HCT116 (cell line): ENCODE measurements around the gene IFIT5. TPM values are rescaled to one million over a fixed set of nuclear protein-coding genes. Genes with fewer than 3 reads are reported as not detected.
A peak's percentile ranks its signal among the peaks of the same experiment; 100 is the strongest.

Experiments
- ATAC-seq: fragments of 200-7000 bp; cut with Tn5 transposase; 2 replicates; pipeline ENCODE4 v1.9.1; 2020; ENCODE audit warnings: mild to moderate bottlenecking, moderate library complexity
- Bru-seq: library from RNA; stranded (reverse); fragments of 400-500 nt; gene quantifications from one replicate; lab custom pipeline; 2021; lab: Mats Ljungman, UMichigan
- BruChase-seq, 2 experiments: library from RNA; stranded (reverse); fragments of 400-500 nt; gene quantifications; one replicate each; lab custom pipeline; 2021; lab: Mats Ljungman, UMichigan
- BruUV-seq: library from RNA; stranded (reverse); fragments of 400-500 nt; replicated peaks from 2 replicates; lab custom pipeline; 2021; lab: Mats Ljungman, UMichigan
- CTCF ChIA-PET: fragments of 300-600 bp; sonication (Branson Sonifier 250); formaldehyde crosslinking; loops from one replicate; lab custom pipeline; 2021; ENCODE audit warnings: antibody characterized with exemption; lab: Charles Lee
- POLR2A ChIA-PET: fragments of 300-600, 350-600 bp; sonication (Branson Sonifier 250); formaldehyde crosslinking; loops from one replicate; lab custom pipeline; 2021; ENCODE audit warnings: antibody characterized with exemption; lab: Charles Lee
- RAD21 ChIA-PET, 2 experiments: fragments of 300-600 bp; sonication (Branson Sonifier 250); formaldehyde crosslinking; loops; one replicate each; lab custom pipeline; 2023; ENCODE audit warnings: low total read pairs in 2 of 2; ENCODE audit not compliant: uncharacterized antibody in 2 of 2, unreplicated experiment in 2 of 2, low non-redundant PET in 1 of 2; lab: Charles Lee
- DNase-seq: peaks from one replicate; pipeline ENCODE4 v3.0.0-alpha.2; 2010; ENCODE audit warnings: low read depth, low spot score
- H2AFZ ChIP-seq: fragments of 200-600 bp; shearing (Covaris generic), sonication (generic); 2 replicates; pipeline ENCODE4 v1.6.1; 2017; ENCODE audit warnings: low read depth, mixed run types, mixed read lengths, antibody characterized with exemption, low read length; ENCODE audit not compliant: poor library complexity, severe bottlenecking
- H3K27ac ChIP-seq: 2 replicates; pipeline ENCODE4 v1.5.1; 2012; ENCODE audit warnings: low read depth, low read length
- H3K27me3 ChIP-seq: fragments of 200-600 bp; sonication (generic); 2 replicates; pipeline ENCODE4 v1.6.1; 2016; ENCODE audit warnings: mixed run types, low read length, mixed read lengths; ENCODE audit not compliant: insufficient read depth
- H3K36me3 ChIP-seq, 2 experiments: fragments of 200-500 bp in 1 of 2; fragments of 200-600 bp in 1 of 2; sonication (Bioruptor generic) in 1 of 2; sonication (generic) in 1 of 2; 2 replicates each; pipeline versions ENCODE4 v1.5.1 to v1.6.1; 2014 to 2016; ENCODE audit warnings: low read length in 2 of 2, inconsistent platforms in 1 of 2, mixed read lengths in 1 of 2, mixed run types in 1 of 2; ENCODE audit not compliant: insufficient read depth in 2 of 2, control insufficient read depth in 1 of 2
- H3K4me1 ChIP-seq, 2 experiments: fragments of 200-600 bp in 1 of 2; sonication (generic) in 1 of 2; 2 replicates each; pipeline versions ENCODE4 v1.5.1 to v1.6.1; 2012 to 2017; ENCODE audit warnings: low read length in 2 of 2, inconsistent platforms in 1 of 2, mild to moderate bottlenecking in 1 of 2, mixed read lengths in 1 of 2, mixed run types in 1 of 2, moderate library complexity in 1 of 2; ENCODE audit not compliant: insufficient read depth in 2 of 2, control insufficient read depth in 1 of 2
- H3K4me2 ChIP-seq: fragments of 200-600 bp; sonication (generic); 2 replicates; pipeline ENCODE4 v1.6.1; 2017; ENCODE audit warnings: mixed run types, low read length, mixed read lengths
- H3K4me3 ChIP-seq, 2 experiments: fragments of 200-600 bp in 1 of 2; sonication (generic) in 1 of 2; replicated peaks in 1 of 2; 2 replicates each; pipeline ENCODE4 v1.5.1; 2011 to 2016; ENCODE audit warnings: low read length in 2 of 2, control low read depth in 1 of 2, low read depth in 1 of 2, mild to moderate bottlenecking in 1 of 2, mixed read lengths in 1 of 2, mixed run types in 1 of 2
- H3K79me2 ChIP-seq: fragments of 200-600 bp; sonication (generic); 2 replicates; pipeline ENCODE4 v1.6.1; 2017; ENCODE audit warnings: mild to moderate bottlenecking, mixed run types, low read length, moderate library complexity, mixed read lengths; ENCODE audit not compliant: insufficient read depth
- H3K9ac ChIP-seq: fragments of 200-600 bp; sonication (generic); 2 replicates; pipeline ENCODE4 v1.6.1; 2016; ENCODE audit warnings: low read length, mixed read lengths
- H3K9me2 ChIP-seq: fragments of 200-600 bp; sonication (generic), shearing (Covaris generic); 2 replicates; pipeline ENCODE4 v1.6.1; 2017; ENCODE audit warnings: mixed run types, mild to moderate bottlenecking, moderate library complexity; ENCODE audit not compliant: insufficient read depth
- H3K9me3 ChIP-seq, 2 experiments: fragments of 200-500 bp in 1 of 2; fragments of 200-600 bp in 1 of 2; sonication (Bioruptor generic) in 1 of 2; sonication (generic) in 1 of 2; 2 replicates each; pipeline ENCODE4 v1.6.1; 2014 to 2017; ENCODE audit warnings: low read length in 2 of 2, mixed read lengths in 2 of 2, inconsistent platforms in 1 of 2, low read depth in 1 of 2, mild to moderate bottlenecking in 1 of 2, mixed run types in 1 of 2, moderate library complexity in 1 of 2; ENCODE audit not compliant: control insufficient read depth in 1 of 2, insufficient read depth in 1 of 2
- H4K20me1 ChIP-seq: fragments of 200-600 bp; sonication (generic), shearing (Covaris generic); 2 replicates; pipeline ENCODE4 v1.6.1; 2017; ENCODE audit warnings: mixed run types, mild to moderate bottlenecking, moderate library complexity; ENCODE audit not compliant: insufficient read depth
- ATF3 ChIP-seq: IDR thresholded peaks from 2 replicates; pipeline ENCODE4 v1.6.1; 2012
- CTCF ChIP-seq, 3 experiments: fragments of 200-600 bp in 1 of 3; sonication (generic) in 1 of 3; IDR thresholded peaks in 2 of 3; conservative IDR thresholded peaks in 1 of 3; 2 replicates each; pipeline ENCODE4 v1.5.1; 2012 to 2017; ENCODE audit warnings: low read depth in 2 of 3, low read length in 2 of 3, antibody characterized with exemption in 1 of 3, borderline replicate concordance in 1 of 3, control low read depth in 1 of 3, mild to moderate bottlenecking in 1 of 3, mixed read lengths in 1 of 3, mixed run types in 1 of 3, moderate library complexity in 1 of 3; ENCODE audit not compliant: insufficient read depth in 1 of 3
- EGR1 ChIP-seq: IDR thresholded peaks from 2 replicates; pipeline ENCODE4 v1.6.1; 2012; ENCODE audit warnings: low read depth
- ELF1 ChIP-seq: IDR thresholded peaks from 2 replicates; pipeline ENCODE4 v1.6.1; 2012; ENCODE audit warnings: low read depth, borderline replicate concordance
- FOSL1 ChIP-seq: IDR thresholded peaks from 2 replicates; pipeline ENCODE4 v1.6.1; 2012; ENCODE audit warnings: low read depth
- JUND ChIP-seq: IDR thresholded peaks from 2 replicates; pipeline ENCODE4 v1.6.1; 2012
- MAX ChIP-seq: IDR thresholded peaks from 2 replicates; pipeline ENCODE4 v1.6.1; 2012
- POLR2A ChIP-seq: IDR thresholded peaks from 2 replicates; pipeline ENCODE4 v1.7.0; 2011; ENCODE audit warnings: borderline replicate concordance; ENCODE audit not compliant: insufficient read depth, insufficient read length; ENCODE audit errors: extremely low read depth
- POLR2AphosphoS5 ChIP-seq: IDR thresholded peaks from 2 replicates; pipeline ENCODE4 v1.6.1; 2011; ENCODE audit warnings: mild to moderate bottlenecking, low read depth, low read length, moderate library complexity
- RAD21 ChIP-seq: IDR thresholded peaks from 2 replicates; pipeline ENCODE4 v1.6.1; 2012; ENCODE audit warnings: low read depth, mild to moderate bottlenecking
- SIN3A ChIP-seq: IDR thresholded peaks from 2 replicates; pipeline ENCODE4 v1.6.1; 2012; ENCODE audit warnings: low read depth
- YY1 ChIP-seq: IDR thresholded peaks from 2 replicates; pipeline ENCODE4 v1.6.1; 2011; ENCODE audit warnings: low read length, low read depth, moderate library complexity, mild to moderate bottlenecking; ENCODE audit not compliant: insufficient replicate concordance; ENCODE audit errors: extremely low read depth
- ZBTB33 ChIP-seq: IDR thresholded peaks from 2 replicates; pipeline ENCODE4 v1.6.1; 2011; ENCODE audit warnings: mild to moderate bottlenecking, low read length, moderate library complexity; ENCODE audit not compliant: insufficient replicate concordance; ENCODE audit errors: extremely low read depth
- ZNF274 ChIP-seq: fragments of 200-500 bp; sonication (Bioruptor generic); IDR thresholded peaks from 2 replicates; pipeline ENCODE4 v1.6.1; 2014; ENCODE audit warnings: mild to moderate bottlenecking, low read depth, low read length, inconsistent platforms
- intact Hi-C: fragments of 100-400 bp; cut with micrococcal nuclease; formaldehyde crosslinking; loops from 2 replicates; pipeline ENCODE4 v1.10.0; 2022
- long read RNA-seq: library from polyadenylated mRNA; unstranded; transcript quantifications from one replicate; pipeline ENCODE4 v2.0.0, GENCODE V29; 2021; ENCODE audit not compliant: unreplicated experiment
- polyA plus RNA-seq: library from polyadenylated mRNA; unstranded; fragments of >200 nt; gene quantifications from 2 replicates; pipeline ENCODE4 v1.2.1, GENCODE V29; 2012; ENCODE audit warnings: missing spikeins
- total RNA-seq: library from RNA; stranded (reverse); gene quantifications from one replicate; pipeline ENCODE4 v1.2.1, GENCODE V29; 2021; ENCODE audit not compliant: unreplicated experiment

Gene IFIT5
- 11.1 TPM for total RNA-seq
- 2.4 and 3.6 TPM in 2 replicates for polyA plus RNA-seq
- Bru-seq, nascent RNA: percentile 80 among the genes with signal in this experiment
- BruChase-seq, experiment 1, labeled RNA remaining after a 6-hour chase: percentile 60 among the genes with signal in this experiment
- percentile 95 among the genes with signal in this experiment for BruChase-seq, experiment 2, labeled RNA remaining after a 2-hour chase
- long read RNA-seq, full-length matches to known transcripts: 40 of 43 reads
- long read RNA-seq, partial matches to known transcripts: 0 of 43 reads
- long read RNA-seq, other reads (novel, unspliced or antisense): 3 of 43 reads

GRCh38 chr10:89414146-89414878 lies at the start of gene IFIT5:
IFIT5 (plus strand) TSS chr10:89414568; CDS start chr10:89414799, 231 bp downstream.
- Histone ChIP-seq H3K27me3 (no peaks in the 10 kb centered on the region), H3K27ac (peak within 1 kb of the TSS; percentile 66), H3K4me2 (peak within 1 kb of the TSS; percentile 90), H3K79me2 (peaks cover 33% of the 10 kb centered on the region), H3K4me3 (peak within 1 kb of the TSS; percentile 66 to 78), H3K9me3 (no peaks in the 10 kb centered on the region; a peak in 1 of 4 replicates), H4K20me1 (no peaks in the 10 kb centered on the region), H2AFZ (peak within 1 kb of the TSS; percentile 76), H3K36me3 (peaks cover 4 to 15% of the 10 kb centered on the region in 2 experiments; a peak in 2 of 4 replicates), H3K9ac (peak within 1 kb of the TSS; percentile 73), H3K4me1 (peaks cover 7 to 14% of the 10 kb centered on the region in 2 experiments; a peak in 3 of 4 replicates), H3K9me2 (no peaks in the 10 kb centered on the region)
- DNase-seq: no peak
- POLR2A ChIA-PET: interaction anchor here (1.4 kb wide), 1 partner anchor 22 kb away, joined by 7 read pairs; the partner anchor contains the start of gene IFIT1
- RAD21 ChIA-PET: no interaction called here
- BruUV-seq: TSS peak; percentile 81
- intact Hi-C loops: no loop called here
- ATAC-seq: peak; percentile 88
- TF ChIP-seq MAX: peak; percentile 49; the same call in 1 of the 2 replicates
- TF ChIP-seq SIN3A: peak; percentile 70
- TF ChIP-seq YY1: peak; percentile 44
- TF ChIP-seq RAD21: peak; percentile 24
- no peak for TF ChIP-seq ATF3
- TF ChIP-seq POLR2A: peak; percentile 69
- no peak for TF ChIP-seq JUND
- TF ChIP-seq POLR2AphosphoS5: peak; percentile 62
- no peak for TF ChIP-seq CTCF (IDR thresholded peaks at IDR 0.05 in 2 of 3, conservative IDR thresholded peaks at IDR 0.05 in 1 of 3; ENCODE audit: borderline replicate concordance in 1 of 3, insufficient read depth in 1 of 3, low read depth in 2 of 3, low read length in 2 of 3)
- no peak for TF ChIP-seq ZNF274
- TF ChIP-seq ELF1: no peak
- no peak for TF ChIP-seq ZBTB33
- TF ChIP-seq FOSL1: no peak
- TF ChIP-seq EGR1: no peak
- CTCF ChIA-PET: interaction anchor here (1.0 kb wide), 1 partner anchor 197 kb away, joined by 4 read pairs; no protein-coding TSS in a partner anchor
